ENCODE measurements around the gene GPATCH2. TPM values are rescaled to one million over a fixed set of nuclear protein-coding genes. Genes with fewer than 3 reads are reported as not detected.

Gene GPATCH2
- polyA plus RNA-seq, 1 of the 3 experiments (the other 2 are of a cell fraction) = 4.2 TPM

- DNase-seq = no peak
Measured at GRCh38 chr1:217482356-217483102, 148.4 kb downstream of the GPATCH2 start.

More at GRCh38 chr1:217482356-217483102, 148.4 kb downstream of the GPATCH2 start:
- Histone ChIP-seq H3K4me2 (no peak overlapping the region), H3K9ac (no peak overlapping the region), H3K9me3 (peaks cover 10% of the 10 kb centered on the region), H4K20me1 (ENCODE audit: insufficient read depth) (no peaks in the 10 kb centered on the region), H3K79me2 (ENCODE audit: insufficient read depth) (no peaks in the 10 kb centered on the region), H3K27ac (ENCODE audit: low read depth in 2 of 2, low read length in 1 of 2) (peak overlapping the region in 1 of 2 experiments; percentile 19; a peak in 1 of 4 replicates), H3K4me1 (ENCODE audit: control insufficient read depth in 1 of 2, insufficient read depth in 2 of 2, low read depth in 1 of 2, low read length in 1 of 2) (no peaks in the 10 kb centered on the region), H3K36me3 (replicated peaks in 1 of 2; ENCODE audit: control insufficient read depth in 1 of 2, insufficient read depth in 2 of 2, low read length in 1 of 2) (peaks cover under 1 to 14% of the 10 kb centered on the region in 2 experiments), H3K4me3 (ENCODE audit: low read depth in 2 of 2, low read length in 1 of 2) (no peak overlapping the region), H3F3A (replicated peaks; ENCODE audit: insufficient read depth) (peaks cover 16% of the 10 kb centered on the region), H3K27me3 (ENCODE audit: insufficient read depth) (no peaks in the 10 kb centered on the region), H2AFZ (ENCODE audit: low read depth) (no peak overlapping the region), H3K9me2 (no peaks in the 10 kb centered on the region)
- POLR2A ChIA-PET = no interaction called here
- TF ChIP-seq EP300 (IDR thresholded peaks at IDR 0.05; ENCODE audit: borderline replicate concordance in 1 of 2, low read depth in 1 of 2, low read length in 1 of 2) (no peak), YY1 (IDR thresholded peaks at IDR 0.05; ENCODE audit: low read depth) (no peak), RFX5 (IDR thresholded peaks at IDR 0.05; ENCODE audit: low read length) (no peak), MEF2A (IDR thresholded peaks at IDR 0.05; ENCODE audit: borderline replicate concordance, low read depth) (no peak), FOXM1 (IDR thresholded peaks at IDR 0.05; ENCODE audit: low read depth) (no peak), REST (IDR thresholded peaks at IDR 0.05; ENCODE audit: low read depth, low read length) (no peak), RCOR1 (IDR thresholded peaks at IDR 0.05; ENCODE audit: low read length) (no peak), ZBTB33 (IDR thresholded peaks at IDR 0.05; ENCODE audit: borderline replicate concordance, low read depth) (no peak), SMC3 (IDR thresholded peaks at IDR 0.05; ENCODE audit: low read depth, low read length) (no peak), USF2 (IDR thresholded peaks at IDR 0.05; ENCODE audit: borderline replicate concordance, low read depth, low read length) (no peak), TCF12 (IDR thresholded peaks at IDR 0.05) (0 out of 2 replicates have a peak, but pooled peaks have one; percentile 13), NRF1 (IDR thresholded peaks at IDR 0.05; ENCODE audit: low read depth, low read length) (no peak), USF1 (IDR thresholded peaks at IDR 0.05; ENCODE audit: borderline replicate concordance, low read depth) (no peak), FOSL2 (IDR thresholded peaks at IDR 0.05; ENCODE audit: borderline replicate concordance, low read depth) (peak; percentile 52; the same call in 1 of the 2 replicates), POLR2AphosphoS5 (IDR thresholded peaks at IDR 0.05; ENCODE audit: low read depth, low read length) (no peak), EZH2phosphoT487 (IDR thresholded peaks at IDR 0.05; ENCODE audit: borderline replicate concordance, low read depth) (no peak), RAD21 (IDR thresholded peaks at IDR 0.05; ENCODE audit: low read length) (no peak)
- WGBS (ENCODE audit: low lambda C conversion rate) = 67% methylated on average over 3 of the region's 3 CpGs
- CTCF ChIA-PET = no interaction called here
